Endothelial cell of umbilical vein (primary cell): ENCODE measurements around the gene INPP5A. TPM values are rescaled to one million over a fixed set of nuclear protein-coding genes. Genes with fewer than 3 reads are reported as not detected.

Experiments used
- BruUV-seq: library from RNA; stranded (reverse); fragments of 400-500 nt; replicated peaks from 2 replicates; lab custom pipeline; 2021; lab: Mats Ljungman, UMichigan
- CTCF ChIA-PET: fragments of 300-600, 350-600 bp; sonication (Branson Sonifier 250); formaldehyde crosslinking; loops from one replicate; lab custom pipeline; 2021; ENCODE audit warnings: antibody characterized with exemption, inconsistent platforms; lab: Charles Lee
- POLR2A ChIA-PET: fragments of 300-600, 350-600 bp; sonication (Branson Sonifier 250); formaldehyde crosslinking; loops from one replicate; lab custom pipeline; 2021; ENCODE audit warnings: antibody characterized with exemption, inconsistent platforms; lab: Charles Lee
- DNase-seq: peaks from one replicate; pipeline ENCODE4 v3.0.0-alpha.2; 2011; ENCODE audit warnings: low read depth, low spot score
- FAIRE-seq: peaks from 2 replicates; lab custom pipeline; 2011; peaks lifted over from hg19 to GRCh38; lab: Jason Lieb, UNC
- H2AFZ ChIP-seq: 2 replicates; pipeline ENCODE4 v1.6.0; 2012; ENCODE audit warnings: low read depth, low read length, control low read depth, inconsistent platforms
- H3K27ac ChIP-seq: 2 replicates; pipeline ENCODE4 v1.5.1; 2011; ENCODE audit warnings: low read depth, mild to moderate bottlenecking, control low read depth, low read length, moderate library complexity; ENCODE audit not compliant: insufficient read depth
- H3K27me3 ChIP-seq, 2 experiments: 2 replicates each; pipeline versions ENCODE4 v1.6.0 to v1.6.1; 2011; ENCODE audit warnings: low read length in 2 of 2, mixed read lengths in 1 of 2; ENCODE audit not compliant: control insufficient read depth in 2 of 2, insufficient read depth in 2 of 2
- H3K36me3 ChIP-seq, 2 experiments: 2 replicates in 1 of 2; 3 replicates in 1 of 2; pipeline ENCODE4 v1.5.1; 2011; ENCODE audit warnings: low read length in 2 of 2, mild to moderate bottlenecking in 1 of 2, moderate library complexity in 1 of 2; ENCODE audit not compliant: control insufficient read depth in 2 of 2, insufficient read depth in 2 of 2; ENCODE audit errors: extremely low read depth in 1 of 2
- H3K4me1 ChIP-seq: 3 replicates; pipeline ENCODE4 v1.5.1; 2011; ENCODE audit warnings: mild to moderate bottlenecking, low read length; ENCODE audit not compliant: control insufficient read depth, insufficient read depth; ENCODE audit errors: extremely low read depth
- H3K4me2 ChIP-seq: 2 replicates; pipeline ENCODE4 v1.6.1; 2011; ENCODE audit warnings: low read length, control low read depth, mixed read lengths; ENCODE audit not compliant: insufficient read depth
- H3K4me3 ChIP-seq, 3 experiments: fragments of 200-600 bp in 1 of 3; sonication (generic), shearing (Covaris generic) in 1 of 3; replicated peaks in 1 of 3; 2 replicates each; pipeline ENCODE4 v1.5.1; 2011 to 2016; ENCODE audit warnings: control low read depth in 3 of 3, low read length in 3 of 3, mild to moderate bottlenecking in 2 of 3, inconsistent platforms in 1 of 3, low read depth in 1 of 3, moderate library complexity in 1 of 3; ENCODE audit not compliant: insufficient read depth in 1 of 3
- H3K79me2 ChIP-seq: 2 replicates; pipeline ENCODE4 v1.6.0; 2012; ENCODE audit warnings: low read length, inconsistent platforms; ENCODE audit not compliant: control insufficient read depth, insufficient read depth
- H3K9ac ChIP-seq: replicated peaks from 2 replicates; pipeline ENCODE3; 2011; ENCODE audit warnings: low read length, control low read depth; ENCODE audit not compliant: insufficient read depth; ENCODE audit errors: extremely low read depth
- H3K9me1 ChIP-seq: replicated peaks from 3 replicates; pipeline ENCODE4 v1.6.0; 2011; ENCODE audit warnings: mild to moderate bottlenecking, low read length; ENCODE audit not compliant: control insufficient read depth, insufficient read depth; ENCODE audit errors: extremely low read depth
- H3K9me3 ChIP-seq: replicated peaks from 2 replicates; pipeline ENCODE4 v1.5.1; 2012; ENCODE audit warnings: low read length, inconsistent platforms; ENCODE audit not compliant: control insufficient read depth, insufficient read depth
- H4K20me1 ChIP-seq: replicated peaks from 2 replicates; pipeline ENCODE3; 2011; ENCODE audit warnings: mild to moderate bottlenecking, low read length; ENCODE audit not compliant: control insufficient read depth, insufficient read depth; ENCODE audit errors: extremely low read depth
- EZH2 ChIP-seq: IDR thresholded peaks from 2 replicates; pipeline ENCODE4 v1.6.1; 2012; ENCODE audit warnings: borderline replicate concordance, low read depth, mild to moderate bottlenecking, moderate library complexity, low read length, inconsistent platforms; ENCODE audit not compliant: severe bottlenecking
- FOS ChIP-seq: IDR thresholded peaks from 2 replicates; pipeline ENCODE4 v1.6.1; 2011; ENCODE audit warnings: mild to moderate bottlenecking, low read length, moderate library complexity, borderline replicate concordance; ENCODE audit not compliant: insufficient read depth
- GATA2 ChIP-seq: IDR thresholded peaks from 2 replicates; pipeline ENCODE4 v1.7.0; 2011; ENCODE audit warnings: low read depth, mild to moderate bottlenecking, moderate library complexity, mixed read lengths, low read length; ENCODE audit not compliant: insufficient read length, insufficient read depth
- JUN ChIP-seq: IDR thresholded peaks from 2 replicates; pipeline ENCODE4 v1.6.1; 2011; ENCODE audit warnings: borderline replicate concordance, low read depth; ENCODE audit not compliant: insufficient read length, insufficient read depth
- MYC ChIP-seq: IDR thresholded peaks from one replicate; pipeline ENCODE4 v1.6.1; 2011; ENCODE audit warnings: mild to moderate bottlenecking, low read depth, low read length
- POLR2A ChIP-seq: IDR thresholded peaks from 2 replicates; pipeline ENCODE4 v1.6.1; 2012; ENCODE audit warnings: low read depth, mild to moderate bottlenecking, control low read depth, low read length
- POLR2AphosphoS5 ChIP-seq: IDR thresholded peaks from 2 replicates; pipeline ENCODE4 v1.6.1; 2012; ENCODE audit warnings: low read depth, mild to moderate bottlenecking, control low read depth, low read length, moderate library complexity; ENCODE audit not compliant: insufficient read depth
- dilution Hi-C: fragments of 300-500 bp; cut with MboI; formaldehyde crosslinking; loops from one replicate; pipeline ENCODE4 v1.15.0; 2019; ENCODE audit warnings: low sequenced_read_pairs; ENCODE audit not compliant: extremely low pct_ligation_motif_present
- intact Hi-C: fragments of 100-400 bp; cut with micrococcal nuclease; formaldehyde crosslinking; loops from one replicate; pipeline ENCODE4 v1.10.0; 2022
- polyA plus RNA-seq, 4 experiments: library from polyadenylated mRNA; depleted of rRNA in 3 of 4; stranded (reverse) in 3 of 4; unstranded in 1 of 4; fragments of >200 nt; gene quantifications; 2 replicates each; pipeline versions ENCODE4 v1.2.1 to v1.2.3, GENCODE V29; 2011 to 2012; ENCODE audit warnings: missing spikeins in 1 of 4
- total RNA-seq: library from RNA; stranded (reverse); gene quantifications from 2 replicates; pipeline ENCODE4 v1.2.3, GENCODE V29; 2021
- TF ChIP-seq, protein P1 (sequence below): IDR thresholded peaks from 2 replicates; pipeline ENCODE4 v1.6.1; 2011; ENCODE audit not compliant: insufficient read depth, insufficient read length
- TF ChIP-seq, protein P2 (sequence below), 2 donors: IDR thresholded peaks; 1 replicate in 1 of 2; 2 replicates in 1 of 2; pipeline ENCODE4 v1.5.1; 2011; ENCODE audit warnings: low read length in 2 of 2, mild to moderate bottlenecking in 2 of 2, moderate library complexity in 2 of 2, control low read depth in 1 of 2, inconsistent platforms in 1 of 2, low read depth in 1 of 2; ENCODE audit not compliant: insufficient read depth in 1 of 2; ENCODE audit errors: extremely low read depth in 1 of 2

Gene INPP5A
- total and polyA plus RNA-seq, 2 donors (not counting 3 experiments of a cell fraction or from before 2014, with no cell fraction given): 22.9 to 33.2 TPM

DNA sequence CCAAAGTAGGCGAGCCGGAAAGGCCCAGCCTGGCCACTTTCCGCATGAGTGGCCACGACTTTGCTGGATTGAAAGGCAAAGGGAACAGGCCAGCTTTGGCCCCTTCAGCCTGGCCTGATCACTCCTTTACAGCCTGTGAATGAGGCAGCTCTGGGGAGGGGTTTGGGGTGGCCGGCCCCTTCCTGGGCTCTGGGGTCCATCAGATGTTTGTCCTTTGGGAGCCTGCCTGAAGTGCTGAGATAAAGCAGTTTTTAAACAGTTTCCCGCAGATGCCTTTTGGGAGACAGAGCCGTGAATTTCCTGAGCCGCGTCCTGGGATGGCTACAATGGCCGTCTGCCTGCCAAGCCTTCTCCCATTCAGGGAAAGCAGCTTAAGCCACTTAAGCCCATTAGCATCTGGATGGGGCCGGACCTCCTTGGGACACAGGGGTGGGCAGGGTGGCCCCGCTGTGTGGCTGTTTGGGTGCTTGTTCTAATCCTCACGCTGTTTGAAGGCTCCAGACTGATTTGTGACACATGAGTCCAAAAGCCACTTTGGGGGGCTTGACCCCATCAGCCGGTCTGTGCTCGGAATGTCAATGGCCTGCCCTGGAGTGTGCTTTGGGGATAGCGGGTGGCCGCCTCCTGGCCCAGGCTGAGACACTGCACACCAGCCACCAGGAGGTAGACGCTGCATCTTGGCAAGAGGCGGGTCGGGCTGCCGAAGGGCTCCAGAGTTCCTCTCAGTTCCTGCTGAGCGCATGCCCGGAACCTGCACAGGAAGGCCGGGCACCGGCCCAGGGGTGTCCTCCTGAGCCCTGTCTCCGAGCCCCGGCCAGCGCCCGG lies 209.4 kb downstream of the INPP5A start:
- no TSS peak for BruUV-seq
- CTCF ChIA-PET: no interaction called here
- POLR2A ChIA-PET: no interaction called here
- H3K36me3 ChIP-seq: no peaks in the 10 kb centered on the region
- no peaks in the 10 kb centered on the region for H3K27me3 ChIP-seq
- H3K9me1 ChIP-seq: no peaks in the 10 kb centered on the region
- TF ChIP-seq JUN (no peak), GATA2 (no peak), MYC (no peak), POLR2A (no peak), FOS (no peak), EZH2 (no peak), POLR2AphosphoS5 (no peak)
- TF ChIP-seq, protein P1, sequence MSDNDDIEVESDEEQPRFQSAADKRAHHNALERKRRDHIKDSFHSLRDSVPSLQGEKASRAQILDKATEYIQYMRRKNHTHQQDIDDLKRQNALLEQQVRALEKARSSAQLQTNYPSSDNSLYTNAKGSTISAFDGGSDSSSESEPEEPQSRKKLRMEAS: no peak
- TF ChIP-seq, protein P2, sequence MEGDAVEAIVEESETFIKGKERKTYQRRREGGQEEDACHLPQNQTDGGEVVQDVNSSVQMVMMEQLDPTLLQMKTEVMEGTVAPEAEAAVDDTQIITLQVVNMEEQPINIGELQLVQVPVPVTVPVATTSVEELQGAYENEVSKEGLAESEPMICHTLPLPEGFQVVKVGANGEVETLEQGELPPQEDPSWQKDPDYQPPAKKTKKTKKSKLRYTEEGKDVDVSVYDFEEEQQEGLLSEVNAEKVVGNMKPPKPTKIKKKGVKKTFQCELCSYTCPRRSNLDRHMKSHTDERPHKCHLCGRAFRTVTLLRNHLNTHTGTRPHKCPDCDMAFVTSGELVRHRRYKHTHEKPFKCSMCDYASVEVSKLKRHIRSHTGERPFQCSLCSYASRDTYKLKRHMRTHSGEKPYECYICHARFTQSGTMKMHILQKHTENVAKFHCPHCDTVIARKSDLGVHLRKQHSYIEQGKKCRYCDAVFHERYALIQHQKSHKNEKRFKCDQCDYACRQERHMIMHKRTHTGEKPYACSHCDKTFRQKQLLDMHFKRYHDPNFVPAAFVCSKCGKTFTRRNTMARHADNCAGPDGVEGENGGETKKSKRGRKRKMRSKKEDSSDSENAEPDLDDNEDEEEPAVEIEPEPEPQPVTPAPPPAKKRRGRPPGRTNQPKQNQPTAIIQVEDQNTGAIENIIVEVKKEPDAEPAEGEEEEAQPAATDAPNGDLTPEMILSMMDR (IDR thresholded peaks at IDR 0.05; ENCODE audit: extremely low read depth in 1 of 2, insufficient read depth in 1 of 2, low read depth in 1 of 2, low read length in 2 of 2): no peak
- no peak overlapping the region for H3K9ac ChIP-seq
- intact Hi-C loops: no loop called here
- H3K9me3 ChIP-seq: no peaks in the 10 kb centered on the region
- H3K4me1 ChIP-seq: no peaks in the 10 kb centered on the region
- dilution Hi-C loops: no loop called here
- no peak overlapping the region for H3K4me2 ChIP-seq
- H4K20me1 ChIP-seq: no peaks in the 10 kb centered on the region
- H3K4me3 ChIP-seq: no peak overlapping the region
- H2AFZ ChIP-seq: no peak overlapping the region
- no peaks in the 10 kb centered on the region for H3K79me2 ChIP-seq
- no peak overlapping the region for H3K27ac ChIP-seq
- FAIRE-seq: no peak
- no peak for DNase-seq
